Measurements from ENCODE around the gene PML.

Gene PML

DNA sequence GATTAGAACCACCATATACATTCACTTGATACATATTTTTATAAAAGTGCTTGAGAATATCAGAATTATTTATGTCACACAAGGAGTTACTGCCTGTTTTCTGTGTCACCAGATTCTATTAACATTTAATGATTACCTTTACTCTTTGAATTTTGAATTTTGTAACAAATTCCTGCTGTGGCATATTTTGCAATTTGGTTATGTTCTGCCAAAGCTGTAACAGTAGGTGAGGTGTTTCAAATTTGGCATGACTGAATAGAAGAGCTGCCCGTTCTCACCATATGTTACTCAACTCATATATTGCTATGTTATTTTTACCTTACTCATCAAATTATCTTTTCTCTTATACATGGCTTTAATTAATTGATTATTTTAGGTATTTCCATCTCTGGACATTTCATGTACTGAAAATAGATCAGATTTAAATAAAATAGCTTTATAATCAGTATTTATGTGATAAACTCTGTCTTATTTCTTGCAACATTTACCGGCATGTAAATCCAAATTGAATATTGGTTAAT lies 18.9 kb downstream of the PML start:
- no peak for DNase-seq

DNA sequence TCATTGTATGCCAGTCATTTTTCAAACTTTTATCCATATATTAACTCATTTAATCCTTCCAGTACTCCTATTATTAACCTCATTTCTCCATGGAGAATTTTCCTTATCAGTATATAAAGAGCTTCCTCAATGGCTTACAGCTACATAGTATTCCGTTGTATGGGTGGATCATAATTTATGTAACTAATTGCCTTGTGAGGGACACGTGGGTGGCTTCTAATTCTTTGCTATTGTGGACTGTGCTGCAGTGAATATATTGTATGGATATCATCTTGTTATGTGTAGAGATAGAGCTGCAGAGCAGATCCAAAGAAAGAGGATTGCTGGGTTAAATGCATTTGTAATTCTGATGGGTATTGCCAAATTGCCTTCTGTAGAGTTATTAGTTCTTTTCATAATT lies 25.2 kb downstream of the PML start:
- DNase-seq, result no peak

DNA sequence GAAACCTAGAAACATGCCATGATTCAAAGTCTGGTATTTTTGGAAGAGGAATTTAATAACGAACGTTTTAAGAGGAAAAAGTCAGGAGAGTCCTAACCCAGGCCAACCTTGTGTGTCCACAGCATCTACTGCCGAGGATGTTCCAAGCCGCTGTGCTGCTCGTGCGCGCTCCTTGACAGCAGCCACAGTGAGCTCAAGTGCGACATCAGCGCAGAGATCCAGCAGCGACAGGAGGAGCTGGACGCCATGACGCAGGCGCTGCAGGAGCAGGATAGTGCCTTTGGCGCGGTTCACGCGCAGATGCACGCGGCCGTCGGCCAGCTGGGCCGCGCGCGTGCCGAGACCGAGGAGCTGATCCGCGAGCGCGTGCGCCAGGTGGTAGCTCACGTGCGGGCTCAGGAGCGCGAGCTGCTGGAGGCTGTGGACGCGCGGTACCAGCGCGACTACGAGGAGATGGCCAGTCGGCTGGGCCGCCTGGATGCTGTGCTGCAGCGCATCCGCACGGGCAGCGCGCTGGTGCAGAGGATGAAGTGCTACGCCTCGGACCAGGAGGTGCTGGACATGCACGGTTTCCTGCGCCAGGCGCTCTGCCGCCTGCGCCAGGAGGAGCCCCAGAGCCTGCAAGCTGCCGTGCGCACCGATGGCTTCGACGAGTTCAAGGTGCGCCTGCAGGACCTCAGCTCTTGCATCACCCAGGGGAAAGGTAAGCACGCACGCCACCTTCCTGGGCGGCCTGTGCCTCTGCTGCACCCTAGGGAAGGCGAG lies 28.4 kb downstream of the PML start:
- no peak for DNase-seq

DNA sequence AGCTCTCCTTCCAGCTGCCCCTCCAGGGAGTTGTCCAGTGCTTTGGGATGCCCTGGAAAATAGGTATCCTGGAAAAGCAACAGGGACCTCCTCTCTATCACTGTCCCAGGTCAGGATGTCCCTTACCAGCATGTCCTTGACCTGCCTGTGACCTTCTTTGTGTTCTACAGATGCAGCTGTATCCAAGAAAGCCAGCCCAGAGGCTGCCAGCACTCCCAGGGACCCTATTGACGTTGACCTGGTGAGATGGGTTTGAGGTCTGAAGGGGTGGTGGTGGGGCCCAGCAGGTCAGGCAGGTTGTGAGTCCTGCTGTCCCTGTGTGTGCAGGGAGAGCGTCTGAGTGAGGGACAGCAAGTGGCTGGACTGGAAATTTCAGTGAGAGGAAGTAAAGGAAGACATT lies 30.2 kb downstream of the PML start:
- DNase-seq, result no peak

DNA sequence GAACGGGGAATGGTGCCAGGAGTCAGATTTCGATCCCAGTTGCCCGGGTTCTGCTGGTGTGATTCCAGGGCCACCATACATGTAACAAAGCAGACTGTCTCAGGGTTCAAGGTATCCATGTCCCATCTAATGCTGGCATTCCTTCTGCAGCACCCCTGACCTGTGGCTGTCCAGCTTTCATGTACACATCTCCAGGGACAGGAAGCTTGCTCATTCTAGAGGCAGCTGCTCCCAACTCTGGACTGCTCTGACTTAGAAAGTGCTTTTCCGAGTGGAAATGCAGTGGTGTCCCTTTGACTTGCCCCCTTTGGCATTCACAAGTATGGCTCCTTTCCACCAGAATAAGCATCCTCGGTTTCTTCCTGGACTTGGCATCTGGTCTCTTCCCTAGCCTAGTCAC lies 30.9 kb downstream of the PML start:
- DNase-seq, result no peak

DNA sequence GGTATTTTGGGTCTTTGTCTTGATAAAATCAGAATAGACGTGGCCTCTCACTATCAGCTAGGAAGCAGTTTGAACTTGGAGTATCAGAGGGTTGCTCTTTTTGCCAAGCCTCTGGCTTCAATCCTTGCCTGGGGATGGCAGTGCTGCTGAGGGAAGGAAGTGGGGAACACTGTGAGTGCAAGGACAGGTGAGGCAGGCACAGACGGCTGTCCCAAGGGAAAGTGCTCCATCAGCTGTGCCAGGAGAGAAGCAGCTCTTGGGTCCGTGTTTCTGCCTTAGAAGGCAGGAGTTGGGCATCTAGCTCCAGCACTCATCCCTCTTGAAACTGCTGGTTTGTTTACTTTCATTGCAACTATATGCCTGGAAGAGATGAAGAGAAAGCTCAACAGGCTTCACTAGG lies 33.2 kb downstream of the PML start:
- no peak for DNase-seq

DNA sequence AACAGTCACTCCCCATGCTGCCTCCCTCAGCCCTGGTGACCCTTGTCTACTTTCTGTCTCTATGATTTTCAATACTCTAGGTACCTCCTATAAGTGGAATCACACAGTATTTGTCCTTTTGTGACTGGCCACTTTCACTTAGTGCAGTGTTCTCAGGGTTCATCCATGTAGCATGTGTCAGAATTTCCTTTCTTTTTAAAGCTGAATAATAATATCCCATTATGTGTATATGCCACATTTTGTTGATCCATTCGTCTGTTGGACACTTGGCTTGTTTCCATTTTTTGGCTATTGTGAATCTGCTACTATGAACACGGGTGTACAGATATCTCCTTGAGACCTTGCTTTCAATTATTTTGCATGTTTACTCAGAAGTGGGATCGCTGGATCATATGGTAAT lies 34.1 kb downstream of the PML start:
- no peak for DNase-seq

DNA sequence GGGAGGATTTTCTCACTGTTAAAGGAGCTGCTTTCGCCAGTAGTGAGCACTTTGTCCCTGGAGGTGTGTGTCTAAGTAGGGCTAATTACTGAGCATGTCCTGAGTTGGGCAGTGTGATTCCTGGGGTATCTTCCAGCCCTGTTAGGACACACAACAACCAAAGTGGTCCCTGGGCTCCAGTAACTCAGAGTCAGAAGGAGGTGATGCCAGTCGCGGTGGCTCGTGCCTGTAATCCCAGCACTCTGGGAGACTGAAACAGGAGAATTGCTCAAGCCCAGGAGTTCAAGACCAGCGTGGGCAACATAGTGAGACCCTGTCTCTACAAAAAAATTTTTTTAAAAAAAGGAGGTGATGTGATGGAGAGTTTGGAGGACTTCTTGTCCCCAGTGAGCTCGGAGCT lies 37.5 kb downstream of the PML start:
- no peak for DNase-seq

DNA sequence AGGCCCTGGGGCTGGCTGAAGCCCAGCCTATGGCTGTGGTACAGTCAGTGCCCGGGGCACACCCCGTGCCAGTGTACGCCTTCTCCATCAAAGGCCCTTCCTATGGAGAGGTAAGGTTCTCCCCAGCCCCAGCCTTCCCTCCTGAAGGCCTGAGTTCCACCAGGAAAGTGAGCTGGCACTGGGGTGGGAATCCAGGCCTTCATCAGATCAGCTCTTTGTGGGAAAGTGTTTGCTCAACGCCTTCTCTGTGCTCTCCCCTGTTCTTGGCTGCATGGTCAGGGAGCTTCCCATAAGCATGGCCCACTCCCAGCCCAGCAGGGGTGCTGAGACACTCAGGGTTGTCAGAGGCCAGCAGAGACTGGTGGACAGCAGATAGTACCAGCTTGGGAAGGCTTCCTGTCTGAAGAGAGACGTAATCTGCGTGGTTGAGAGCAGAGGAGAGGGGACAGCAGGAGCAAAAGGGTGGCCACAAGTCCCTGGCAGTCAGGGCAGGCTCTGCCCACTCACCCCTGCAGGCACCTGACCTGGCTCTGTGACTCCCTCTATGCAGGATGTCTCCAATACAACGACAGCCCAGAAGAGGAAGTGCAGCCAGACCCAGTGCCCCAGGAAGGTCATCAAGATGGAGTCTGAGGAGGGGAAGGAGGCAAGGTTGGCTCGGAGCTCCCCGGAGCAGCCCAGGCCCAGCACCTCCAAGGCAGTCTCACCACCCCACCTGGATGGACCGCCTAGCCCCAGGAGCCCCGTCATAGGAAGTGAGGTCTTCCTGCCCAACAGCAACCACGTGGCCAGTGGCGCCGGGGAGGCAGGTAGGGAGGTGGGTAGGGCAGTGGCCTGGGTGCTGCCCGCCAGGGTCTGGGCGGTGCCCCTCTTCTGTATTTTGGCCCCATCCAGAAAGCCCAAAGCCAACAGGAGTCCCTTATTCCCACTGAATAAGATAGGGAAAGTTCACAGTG lies 38.4 kb downstream of the PML start:
- no peak for DNase-seq

DNA sequence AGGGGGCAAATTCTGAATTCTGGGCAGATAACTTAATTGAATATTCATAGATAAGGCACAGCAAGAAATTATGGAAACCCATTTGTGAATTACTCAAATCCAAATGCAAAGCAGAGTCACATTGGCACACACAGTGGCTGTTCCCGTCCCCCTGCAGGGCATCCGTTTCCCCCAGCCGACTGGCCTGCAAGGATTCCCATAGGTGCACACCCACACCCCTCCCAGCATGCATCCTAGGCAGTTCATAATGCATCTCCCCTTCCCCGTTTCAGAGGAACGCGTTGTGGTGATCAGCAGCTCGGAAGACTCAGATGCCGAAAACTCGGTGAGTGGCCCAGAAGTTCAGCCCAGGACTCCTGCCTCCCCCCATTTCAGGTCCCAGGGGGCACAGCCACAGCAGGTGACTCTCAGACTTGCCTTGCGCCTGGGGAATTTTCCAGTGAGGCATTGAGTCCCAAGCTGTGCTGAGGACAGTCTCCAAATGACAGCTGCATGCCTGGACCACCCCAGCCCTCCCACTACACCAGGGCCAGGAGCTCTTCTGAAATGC lies 39.8 kb downstream of the PML start:
- no peak for DNase-seq

DNA sequence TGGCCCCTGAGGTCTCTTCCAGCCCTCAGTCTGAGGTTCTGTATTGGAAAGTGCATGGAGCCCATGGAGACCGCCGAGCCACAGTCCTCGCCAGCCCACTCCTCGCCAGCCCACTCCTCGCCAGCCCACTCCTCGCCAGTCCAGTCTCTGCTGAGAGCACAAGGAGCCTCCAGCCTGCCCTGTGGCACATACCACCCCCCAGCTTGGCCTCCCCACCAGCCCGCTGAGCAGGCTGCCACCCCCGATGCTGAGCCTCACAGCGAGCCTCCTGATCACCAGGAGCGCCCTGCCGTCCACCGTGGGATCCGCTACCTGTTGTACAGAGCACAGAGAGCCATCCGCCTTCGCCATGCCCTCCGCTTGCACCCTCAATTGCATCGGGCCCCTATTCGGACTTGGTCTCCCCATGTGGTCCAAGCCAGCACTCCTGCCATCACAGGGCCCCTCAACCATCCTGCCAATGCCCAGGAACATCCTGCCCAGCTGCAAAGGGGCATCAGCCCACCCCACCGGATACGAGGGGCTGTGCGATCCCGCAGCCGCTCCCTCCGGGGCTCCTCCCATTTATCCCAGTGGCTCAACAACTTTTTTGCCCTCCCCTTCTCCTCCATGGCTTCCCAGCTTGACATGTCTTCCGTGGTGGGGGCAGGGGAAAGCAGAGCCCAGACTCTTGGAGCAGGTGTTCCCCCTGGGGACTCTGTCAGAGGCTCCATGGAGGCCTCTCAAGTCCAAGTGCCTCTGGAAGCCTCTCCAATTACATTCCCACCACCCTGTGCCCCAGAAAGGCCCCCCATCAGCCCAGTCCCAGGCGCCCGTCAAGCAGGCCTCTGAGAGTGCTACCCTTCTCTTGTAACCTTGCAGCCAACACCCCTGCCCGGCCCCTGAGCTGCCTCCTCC lies 40.9 kb downstream of the PML start:
- no peak for DNase-seq

DNA sequence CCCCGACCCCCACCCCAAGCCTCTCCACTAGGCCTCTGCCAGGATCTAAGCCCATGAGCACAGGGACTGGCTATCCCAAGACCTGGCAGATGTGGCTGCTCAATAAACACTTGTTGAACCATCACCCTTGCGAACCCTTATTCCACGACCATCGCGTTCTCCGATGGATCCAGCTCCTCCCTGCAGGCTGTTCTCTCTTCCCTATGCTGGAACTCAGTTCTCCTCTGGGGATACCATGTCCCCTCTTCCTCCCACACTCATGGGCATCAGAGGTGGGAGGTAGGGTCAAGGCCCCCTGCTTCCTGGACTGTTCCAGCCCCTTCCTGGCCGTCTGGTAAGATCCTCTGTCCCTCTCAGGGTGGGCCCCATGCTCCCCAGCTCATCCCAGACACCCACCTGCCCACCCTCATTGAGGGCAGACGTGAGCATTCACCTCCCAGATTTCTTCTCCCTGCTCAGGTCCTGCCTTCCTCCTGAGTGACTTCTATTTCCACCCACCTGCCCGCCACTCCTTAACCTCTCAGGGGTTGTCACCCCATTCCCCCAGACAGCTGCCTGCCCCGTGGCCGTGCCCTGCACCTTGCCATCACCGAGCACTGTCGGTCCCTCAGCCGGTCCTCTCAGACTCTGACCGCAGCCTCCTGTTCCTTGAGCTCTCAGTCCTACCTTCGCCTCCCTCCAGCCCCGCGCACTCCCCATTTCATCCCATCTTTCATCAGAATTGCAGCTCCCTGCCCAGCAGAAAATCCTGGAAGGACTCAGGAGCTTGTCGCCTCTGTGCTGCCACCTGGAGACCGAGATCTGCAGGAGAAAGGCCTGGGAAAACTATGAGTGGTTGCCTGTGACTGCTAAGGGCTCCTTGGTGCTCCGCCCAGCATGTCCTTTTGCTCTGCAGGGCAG lies 42.0 kb downstream of the PML start:
- DNase-seq, result no peak

DNA sequence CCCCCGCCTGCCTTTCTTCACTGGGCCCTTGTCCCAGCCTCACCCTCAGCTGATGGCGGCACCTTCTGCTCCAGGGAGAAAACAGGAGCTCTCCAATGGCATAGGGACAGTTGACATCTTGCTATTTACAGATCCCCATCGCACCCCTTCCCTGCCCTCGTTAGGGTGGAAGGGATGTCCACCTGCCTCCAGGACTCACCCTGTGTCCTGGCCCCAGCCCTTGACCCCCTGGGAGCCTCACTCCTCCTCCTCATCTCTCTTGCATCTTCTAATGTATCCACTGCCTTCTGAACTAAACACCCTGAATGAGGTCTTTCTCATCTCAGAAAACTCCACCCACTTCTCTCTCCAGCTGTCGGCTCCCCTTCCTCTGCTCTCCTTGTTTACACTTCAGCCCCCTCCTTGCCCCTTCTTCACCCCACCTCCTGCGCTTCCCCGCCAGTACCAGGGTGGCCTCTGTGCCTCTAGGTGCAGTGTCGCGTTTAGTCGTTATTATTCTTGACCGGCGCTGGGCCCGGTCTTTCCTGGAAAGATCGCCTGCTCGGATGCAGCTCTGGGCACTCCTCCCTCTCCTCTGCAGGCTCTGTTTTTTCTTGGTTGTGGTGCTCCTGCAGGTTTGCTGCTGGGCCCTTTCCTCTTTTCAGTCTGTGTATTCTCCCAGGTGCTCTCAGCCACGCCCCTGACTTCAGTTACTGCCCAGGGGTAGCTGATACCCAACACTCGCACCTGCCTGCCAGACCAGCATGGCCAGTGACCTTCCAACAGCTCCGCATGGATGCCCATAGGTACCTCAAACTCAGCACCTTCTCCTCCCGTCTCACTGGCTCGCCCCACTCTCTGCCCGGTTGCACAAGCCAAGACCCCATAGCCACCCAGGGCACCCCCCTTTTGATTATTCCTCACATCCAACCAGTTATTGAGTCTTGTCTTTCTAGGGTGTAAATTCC lies 42.9 kb downstream of the PML start:
- DNase-seq, result no peak

DNA sequence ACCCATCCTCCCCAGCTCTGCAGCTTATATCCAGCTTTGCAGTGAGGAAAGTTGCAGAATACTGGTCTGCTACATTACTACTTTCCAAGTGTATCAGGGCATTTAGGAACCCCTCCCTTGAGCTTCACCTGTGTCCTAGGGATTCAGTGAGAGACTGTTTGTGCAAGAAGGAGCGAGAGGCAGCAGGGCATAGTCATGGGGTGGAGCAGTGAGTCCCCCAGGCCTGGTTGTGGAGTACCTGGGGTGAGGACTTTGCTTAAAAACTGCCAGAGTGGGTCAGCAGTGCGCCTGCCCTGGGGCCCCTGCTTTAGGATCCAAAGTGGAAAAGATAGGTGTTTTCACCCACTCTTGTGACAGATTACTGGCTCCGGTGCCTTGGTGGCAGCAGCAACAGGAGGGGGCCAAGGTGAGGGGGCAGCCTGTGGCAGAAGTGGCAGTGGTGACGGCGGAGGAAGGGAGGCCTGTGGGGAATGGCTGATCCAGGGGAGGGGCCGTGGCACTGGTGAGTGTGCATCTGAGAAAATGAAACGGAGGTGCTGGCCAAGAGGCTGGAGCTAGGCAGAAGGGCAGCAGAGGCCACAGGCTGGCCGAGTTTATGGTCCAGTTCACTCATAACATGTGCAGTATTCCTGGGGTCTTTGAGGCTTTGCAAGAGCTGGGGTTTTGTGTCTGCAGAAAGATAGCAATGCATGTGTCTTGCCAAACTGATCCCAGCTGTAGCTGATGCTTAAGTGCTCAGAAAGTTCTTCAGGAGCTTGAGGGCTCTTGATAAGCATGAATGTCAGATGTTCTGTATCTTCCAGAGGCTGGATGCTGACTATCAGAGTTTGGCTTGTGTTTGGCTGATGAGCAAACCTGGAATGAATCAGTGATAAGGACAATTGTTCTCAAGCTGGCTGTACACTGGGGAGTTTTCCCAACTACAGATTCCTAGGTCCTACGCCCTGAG lies 44.5 kb downstream of the PML start:
- no peak for DNase-seq

DNA sequence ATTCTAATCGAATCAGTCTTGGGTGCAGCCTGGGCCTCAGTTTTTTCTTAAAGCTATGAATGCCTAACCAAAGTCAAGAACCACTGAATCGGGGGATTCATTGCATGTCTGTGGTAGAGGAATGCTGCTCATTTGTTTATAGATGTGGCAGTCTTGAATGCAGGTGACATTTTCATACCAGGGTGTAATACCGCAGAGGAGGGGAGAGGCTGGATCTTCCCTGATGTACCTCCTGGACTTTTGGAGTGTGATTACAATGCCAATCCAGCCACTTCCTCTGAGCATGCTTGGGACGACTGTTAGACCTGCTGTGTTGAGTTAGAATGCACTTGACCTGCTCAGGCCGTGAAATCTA lies 45.1 kb downstream of the PML start:
- DNase-seq, result no peak

DNA sequence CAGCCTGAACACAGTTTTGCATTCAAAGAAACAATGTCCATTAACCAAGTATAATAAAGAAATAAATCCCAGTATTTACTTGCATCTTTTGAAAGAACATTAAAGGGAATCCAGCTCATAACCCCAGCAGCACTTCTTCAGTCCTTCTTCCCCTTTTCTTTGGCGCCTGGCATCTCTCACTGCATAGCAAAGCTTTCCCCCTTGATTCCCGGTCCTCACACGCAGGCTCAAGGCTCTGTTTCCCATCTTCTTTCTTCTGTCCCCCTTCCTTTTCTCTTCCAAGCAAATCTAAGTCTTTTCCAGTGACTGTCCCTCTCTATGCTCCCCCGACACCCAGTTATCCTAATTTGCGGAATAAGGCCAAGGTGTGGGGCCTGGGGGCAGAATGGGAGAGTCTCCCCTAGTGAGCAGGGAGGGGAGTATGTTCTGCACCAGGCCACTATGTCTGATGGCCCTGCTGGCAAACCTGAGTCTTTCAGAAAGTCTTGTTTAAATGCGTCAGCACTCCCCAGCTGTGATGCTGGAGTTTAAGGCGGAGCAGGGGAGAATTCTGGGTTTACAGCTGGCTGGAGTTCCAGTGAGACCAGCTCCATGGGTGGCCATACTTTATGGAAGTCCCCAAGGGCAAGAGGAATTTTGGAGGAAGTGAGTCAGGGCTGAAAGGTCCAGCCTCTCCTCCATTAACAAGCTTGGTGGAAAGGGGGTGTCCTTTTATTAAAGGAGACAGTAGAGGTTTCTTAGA lies 45.8 kb downstream of the PML start:
- DNase-seq, result no peak

DNA sequence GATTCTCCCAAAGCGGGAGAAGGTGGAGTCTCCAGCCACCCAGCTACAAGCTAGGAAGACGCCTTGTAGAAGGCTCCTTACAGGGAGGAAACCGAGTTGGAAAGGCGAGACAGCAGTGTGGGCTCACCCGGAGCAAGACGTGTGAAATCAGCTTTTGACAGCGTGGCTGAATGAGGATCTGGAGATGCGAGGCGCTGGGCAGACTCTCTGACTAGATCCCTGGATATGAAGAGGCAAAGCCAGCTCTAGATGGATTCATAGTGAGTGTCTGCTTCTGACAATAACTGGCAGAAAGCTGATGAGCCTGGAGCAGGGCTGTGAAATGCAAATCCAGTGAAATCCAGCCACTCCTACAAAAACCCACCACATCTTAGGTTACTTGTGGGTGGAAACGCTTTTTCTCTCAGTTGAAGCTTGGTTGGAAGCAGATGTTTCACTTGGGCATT lies 46.8 kb downstream of the PML start:
- no peak for DNase-seq

DNA sequence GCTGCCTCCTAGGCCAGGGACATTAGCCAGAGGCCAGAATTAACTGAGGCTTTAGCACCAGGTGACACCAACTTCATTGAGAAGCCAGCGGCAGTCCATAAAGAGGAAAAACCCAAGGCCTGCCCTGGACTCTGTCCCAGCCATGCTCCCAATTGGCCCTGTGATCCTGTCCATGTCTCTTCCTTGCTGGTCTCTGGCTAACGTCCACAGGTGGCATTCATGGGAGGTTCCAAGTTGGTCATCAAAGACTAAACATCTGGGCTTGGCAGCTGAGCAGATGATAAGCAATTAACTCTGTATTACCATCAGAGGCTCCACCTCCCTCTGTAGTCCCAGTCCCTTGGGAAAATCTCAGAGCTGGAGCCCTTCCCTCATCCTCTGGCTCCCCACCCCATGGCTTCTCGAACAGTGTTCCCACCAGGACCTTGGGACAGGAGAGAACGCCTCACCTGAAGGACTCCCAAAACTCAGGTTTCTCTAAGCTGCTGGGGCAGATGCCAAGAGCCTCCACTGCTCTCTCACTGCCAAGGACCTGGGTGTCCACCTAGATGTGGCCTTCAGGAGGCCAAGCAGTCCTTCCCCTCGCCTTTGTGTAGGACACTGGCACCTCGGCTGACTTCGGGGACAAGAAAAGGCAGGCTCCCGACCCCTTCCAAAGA lies 47.4 kb downstream of the PML start:
- no peak for DNase-seq

Data from NK-92 treated with Interleukin-12 subunit alpha and Interleukin-12 subunit beta, amount 100 ng/mL, for 24 hours (cell line).